HEK293 (cell line): ENCODE data around the gene REST.
A peak's percentile ranks its signal among the peaks of the same experiment; 100 is the strongest.

Source experiments
- CTCF ChIA-PET: fragments of 350-600 bp; formaldehyde crosslinking; extraction: SDS; loops from one replicate; lab custom pipeline; 2021; ENCODE audit warnings: antibody characterized with exemption; lab: Yijun Ruan, JAX
- POLR2A ChIA-PET: fragments of 300-600 bp; formaldehyde crosslinking; extraction: SDS; loops from one replicate; lab custom pipeline; 2020; ENCODE audit warnings: antibody characterized with exemption, inconsistent platforms; lab: Yijun Ruan, JAX
- H3K27ac ChIP-seq: fragments of 200-500 bp; sonication (Bioruptor generic); 2 replicates; pipeline ENCODE4 v1.5.1; 2014; ENCODE audit warnings: low read depth, low read length, control low read depth, inconsistent platforms; ENCODE audit errors: extremely low read depth
- H3K36me3 ChIP-seq, 2 experiments: fragments of 200-500 bp in 1 of 2; sonication (Bioruptor generic) in 1 of 2; 1 replicate in 1 of 2; 2 replicates in 1 of 2; pipeline ENCODE4 v1.5.1; 2014 to 2017; ENCODE audit warnings: inconsistent platforms in 2 of 2, low read length in 2 of 2; ENCODE audit not compliant: control insufficient read depth in 2 of 2, insufficient read depth in 1 of 2
- H3K4me1 ChIP-seq: fragments of 200-500 bp; sonication (Bioruptor generic); 2 replicates; pipeline ENCODE4 v1.5.1; 2014; ENCODE audit warnings: mild to moderate bottlenecking, low read length, inconsistent platforms; ENCODE audit not compliant: control insufficient read depth, insufficient read depth
- H3K4me3 ChIP-seq: 2 replicates; pipeline ENCODE4 v1.5.1; 2011; ENCODE audit warnings: low read depth, mild to moderate bottlenecking, control low read depth, low read length, moderate library complexity
- H3K9me3 ChIP-seq: fragments of 200-500 bp; sonication (Bioruptor generic); 2 replicates; pipeline ENCODE4 v1.5.1; 2014; ENCODE audit warnings: low read depth, low read length, inconsistent platforms; ENCODE audit not compliant: control insufficient read depth, insufficient read depth
- BCL6B ChIP-seq: fragments of 450-650 bp; formaldehyde crosslinking; IDR thresholded peaks from 2 replicates; pipeline ENCODE4 v1.5.1; 2017; ENCODE audit warnings: missing biosample characterization, missing genetic modification characterization
- EGR2 ChIP-seq: fragments of 450-650 bp; formaldehyde crosslinking; IDR thresholded peaks from 2 replicates; pipeline ENCODE4 v1.5.1; 2016; ENCODE audit warnings: low read depth, missing biosample characterization, missing genetic modification characterization
- GLIS2 ChIP-seq: fragments of 450-650 bp; formaldehyde crosslinking; IDR thresholded peaks from 2 replicates; pipeline ENCODE4 v1.5.1; 2016; ENCODE audit warnings: missing biosample characterization, missing genetic modification characterization
- KLF10 ChIP-seq: fragments of 450-650 bp; IDR thresholded peaks from 2 replicates; pipeline ENCODE4 v1.5.1; 2018; ENCODE audit warnings: missing biosample characterization, mild to moderate bottlenecking, missing genetic modification characterization
- KLF16 ChIP-seq: fragments of 450-650 bp; formaldehyde crosslinking; IDR thresholded peaks from 2 replicates; pipeline ENCODE4 v1.5.1; 2017; ENCODE audit warnings: missing biosample characterization, missing genetic modification characterization
- PRDM10 ChIP-seq: fragments of 450-650 bp; formaldehyde crosslinking; IDR thresholded peaks from 2 replicates; pipeline ENCODE4 v1.5.1; 2016; ENCODE audit warnings: missing biosample characterization, missing genetic modification characterization
- SCRT2 ChIP-seq: fragments of 450-650 bp; formaldehyde crosslinking; IDR thresholded peaks from 2 replicates; pipeline ENCODE4 v1.5.1; 2016; ENCODE audit warnings: missing biosample characterization, missing genetic modification characterization
- ZBTB20 ChIP-seq: fragments of 450-650 bp; formaldehyde crosslinking; IDR thresholded peaks from 2 replicates; pipeline ENCODE4 v1.5.1; 2016; ENCODE audit warnings: missing biosample characterization, missing genetic modification characterization
- ZBTB21 ChIP-seq: fragments of 450-650 bp; formaldehyde crosslinking; IDR thresholded peaks from 2 replicates; pipeline ENCODE4 v1.5.1; 2017; ENCODE audit warnings: missing biosample characterization, missing genetic modification characterization
- ZBTB8A ChIP-seq: fragments of 450-650 bp; formaldehyde crosslinking; IDR thresholded peaks from 2 replicates; pipeline ENCODE4 v1.5.1; 2016; ENCODE audit warnings: missing biosample characterization, missing genetic modification characterization
- ZEB2 ChIP-seq: fragments of 450-650 bp; formaldehyde crosslinking; IDR thresholded peaks from 2 replicates; pipeline ENCODE4 v1.5.1; 2016; ENCODE audit warnings: missing biosample characterization, missing genetic modification characterization
- ZNF24 ChIP-seq: fragments of 450-650 bp; formaldehyde crosslinking; IDR thresholded peaks from 2 replicates; pipeline ENCODE4 v1.5.1; 2016; ENCODE audit warnings: missing biosample characterization, missing genetic modification characterization
- ZNF341 ChIP-seq: fragments of 450-650 bp; formaldehyde crosslinking; IDR thresholded peaks from 2 replicates; pipeline ENCODE4; 2016; ENCODE audit warnings: low read depth, missing biosample characterization, missing genetic modification characterization
- ZNF600 ChIP-seq: fragments of 450-650 bp; formaldehyde crosslinking; IDR thresholded peaks from 2 replicates; pipeline ENCODE4 v1.5.1; 2016; ENCODE audit warnings: missing biosample characterization, missing genetic modification characterization
- ZSCAN30 ChIP-seq: fragments of 450-650 bp; IDR thresholded peaks from 2 replicates; pipeline ENCODE4 v1.5.1; 2018; ENCODE audit warnings: missing biosample characterization, mild to moderate bottlenecking, missing genetic modification characterization, moderate library complexity
- ZSCAN4 ChIP-seq: fragments of 450-650 bp; formaldehyde crosslinking; IDR thresholded peaks from 2 replicates; pipeline ENCODE4 v1.5.1; 2017; ENCODE audit warnings: missing biosample characterization, missing genetic modification characterization
- TF ChIP-seq, protein P1 (sequence below): fragments of 450-650 bp; formaldehyde crosslinking; IDR thresholded peaks from 2 replicates; pipeline ENCODE4 v1.5.1; 2016; ENCODE audit warnings: missing biosample characterization, missing genetic modification characterization
- TF ChIP-seq, protein P2 (sequence below): fragments of 450-650 bp; formaldehyde crosslinking; IDR thresholded peaks from 2 replicates; pipeline ENCODE4 v1.5.1; 2016; ENCODE audit warnings: missing biosample characterization, missing genetic modification characterization

The REST gene

DNA sequence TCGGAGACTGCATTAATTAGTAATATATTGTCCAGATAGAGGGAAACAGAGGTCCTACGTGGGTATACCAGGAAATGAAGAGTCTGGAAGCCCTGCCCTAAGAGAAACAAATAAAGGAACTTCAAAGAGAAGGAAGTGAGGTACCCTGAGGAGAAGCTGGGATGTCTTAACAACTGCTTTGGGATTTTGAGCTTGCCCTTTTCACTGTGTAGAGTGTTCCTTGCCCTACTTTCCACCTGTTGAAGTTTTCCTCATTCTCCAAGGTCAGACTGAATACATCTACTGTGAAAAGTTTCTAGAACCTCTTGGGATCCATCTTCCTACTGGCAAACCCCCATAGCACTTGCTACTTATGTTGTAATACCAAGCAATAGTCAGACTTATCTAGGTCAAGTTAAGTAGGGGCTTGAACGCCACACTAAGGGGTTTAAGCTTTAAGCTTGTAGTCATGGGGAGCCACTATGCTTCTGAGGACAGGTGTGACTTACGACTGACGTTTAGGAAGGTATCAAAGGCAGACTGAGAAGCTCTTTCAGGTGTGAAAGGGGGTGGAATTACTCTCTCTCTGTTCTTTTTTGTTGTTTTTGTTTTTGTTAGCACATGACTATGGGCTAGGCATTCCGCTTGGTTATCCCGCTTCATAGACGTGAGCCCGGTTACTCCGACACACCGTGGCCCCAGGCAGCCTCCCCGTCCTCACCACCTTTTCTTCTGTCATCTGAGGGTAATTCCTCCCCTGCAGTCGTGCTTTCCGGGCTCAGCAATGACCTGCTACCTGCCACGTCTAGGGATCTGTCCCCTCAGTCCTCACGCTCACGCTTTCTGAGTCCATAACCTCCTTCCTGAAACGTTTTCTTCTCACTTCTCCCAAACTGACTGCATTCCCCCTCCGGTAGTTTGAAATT lies 959 bp upstream of the REST start:
- Histone ChIP-seq H3K9me3 (no peaks in the 10 kb centered on the region), H3K36me3 (peaks cover 0 to 8% of the 10 kb centered on the region in 2 experiments; a peak in 1 of 3 replicates), H3K27ac (no peak overlapping the region), H3K4me1 (no peaks in the 10 kb centered on the region), H3K4me3 (no peak overlapping the region)
- CTCF ChIA-PET, result interaction anchor here (0.7 kb wide), 1 partner anchor 1041 kb away, joined by 3 read pairs; no protein-coding TSS in a partner anchor
- TF ChIP-seq SCRT2 (tag by site-specific recombination) (peak; percentile 61), ZNF600 (peak; percentile 71), ZBTB21 (tag by site-specific recombination) (no peak)
- POLR2A ChIA-PET, result interaction anchor here (1.2 to 1.9 kb wide), 4 partner anchors 70 to 438 kb away, joined by 4 to 9 read pairs (median 5); partner anchors contain the start of genes NOA1 and POLR2B

DNA sequence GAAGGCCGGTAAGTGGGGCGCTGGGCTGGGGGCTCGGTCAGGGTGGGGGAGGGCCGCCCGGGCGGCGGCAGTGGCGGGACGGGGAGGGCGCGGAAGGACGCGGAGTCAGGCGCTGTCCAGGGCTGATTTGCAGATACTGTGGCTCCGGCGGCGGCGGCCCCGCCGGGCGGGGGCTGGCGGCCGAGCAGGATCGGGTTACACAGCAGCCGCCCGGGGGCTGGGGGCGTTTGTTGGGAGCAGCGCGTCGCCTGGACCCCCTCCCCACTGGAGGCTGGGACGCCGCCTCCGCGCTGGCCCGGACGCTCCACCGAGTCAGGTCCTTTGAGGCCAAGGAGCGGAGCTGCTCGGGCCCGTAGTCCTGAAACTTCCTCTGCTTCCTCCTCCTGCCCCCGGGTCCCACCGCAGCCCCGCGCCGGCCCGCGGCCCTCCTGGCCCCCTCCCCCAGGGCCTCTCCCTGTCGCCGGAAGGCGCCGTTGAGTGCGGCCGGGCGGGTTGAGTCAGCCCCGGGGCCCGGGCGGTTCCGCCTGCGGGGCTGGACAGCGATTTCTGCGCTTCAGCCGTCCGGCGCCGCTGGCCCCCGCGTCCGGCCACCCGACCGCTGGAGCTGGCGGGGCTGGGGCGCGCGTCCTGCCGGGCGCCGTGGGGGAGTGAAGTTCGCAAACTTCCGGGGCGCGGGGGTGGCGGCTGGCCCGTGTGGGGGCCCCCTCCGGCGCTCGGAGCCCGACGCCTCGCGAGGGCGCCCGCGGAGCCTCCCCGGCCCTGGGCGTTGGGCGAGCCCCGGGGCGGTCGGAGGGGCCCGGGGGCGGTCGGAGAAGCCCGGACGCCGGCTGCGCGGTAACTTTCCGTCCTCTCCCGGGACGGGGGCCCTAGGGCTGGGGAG lies 746 bp downstream of the REST start:
- H3K4me3 ChIP-seq, result peak overlapping the region; percentile 72
- peaks cover 0 to 8% of the 10 kb centered on the region in 2 experiments; a peak in 1 of 3 replicates for H3K36me3 ChIP-seq
- ChIA-PET POLR2A (interaction anchor here (1.1 to 1.9 kb wide), 6 partner anchors 69 to 521 kb away, joined by 3 to 9 read pairs (median 4); partner anchors contain the start of genes AASDH, NOA1 and POLR2B), CTCF (interaction anchor here (1.2 kb wide), 1 partner anchor 69 kb away, joined by 4 read pairs; the partner anchor contains the start of gene NOA1)
- H3K4me1 ChIP-seq, result no peaks in the 10 kb centered on the region
- peak overlapping the region; percentile 73 for H3K27ac ChIP-seq
- no peaks in the 10 kb centered on the region for H3K9me3 ChIP-seq
- TF ChIP-seq PRDM10 (tag by site-specific recombination) (no peak), BCL6B (no peak), ZSCAN4 (tag by site-specific recombination) (no peak), ZNF24 (tag by site-specific recombination) (no peak), ZSCAN30 (peak; percentile 72; the same call in 1 of the 2 replicates), ZEB2 (tag by site-specific recombination) (0 out of 2 replicates have a peak, but pooled peaks have one; percentile 29), ZNF341 (tag by site-specific recombination) (peak; percentile 26; the same call in 1 of the 2 replicates), ZBTB20 (tag by site-specific recombination) (peak; percentile 24; the same call in 1 of the 2 replicates), KLF10 (tag by site-specific recombination) (0 out of 2 replicates have a peak, but pooled peaks have one; percentile 38), ZBTB8A (tag by site-specific recombination) (peak; percentile 14; the same call in 1 of the 2 replicates), KLF16 (tag by site-specific recombination) (0 out of 2 replicates have a peak, but pooled peaks have one; percentile 17), GLIS2 (tag by site-specific recombination) (peak; percentile 67), ZNF600 (0 out of 2 replicates have a peak, but pooled peaks have one; percentile 21), EGR2 (tag by site-specific recombination) (peak; percentile 48; the same call in 1 of the 2 replicates)
- TF ChIP-seq, protein P1, sequence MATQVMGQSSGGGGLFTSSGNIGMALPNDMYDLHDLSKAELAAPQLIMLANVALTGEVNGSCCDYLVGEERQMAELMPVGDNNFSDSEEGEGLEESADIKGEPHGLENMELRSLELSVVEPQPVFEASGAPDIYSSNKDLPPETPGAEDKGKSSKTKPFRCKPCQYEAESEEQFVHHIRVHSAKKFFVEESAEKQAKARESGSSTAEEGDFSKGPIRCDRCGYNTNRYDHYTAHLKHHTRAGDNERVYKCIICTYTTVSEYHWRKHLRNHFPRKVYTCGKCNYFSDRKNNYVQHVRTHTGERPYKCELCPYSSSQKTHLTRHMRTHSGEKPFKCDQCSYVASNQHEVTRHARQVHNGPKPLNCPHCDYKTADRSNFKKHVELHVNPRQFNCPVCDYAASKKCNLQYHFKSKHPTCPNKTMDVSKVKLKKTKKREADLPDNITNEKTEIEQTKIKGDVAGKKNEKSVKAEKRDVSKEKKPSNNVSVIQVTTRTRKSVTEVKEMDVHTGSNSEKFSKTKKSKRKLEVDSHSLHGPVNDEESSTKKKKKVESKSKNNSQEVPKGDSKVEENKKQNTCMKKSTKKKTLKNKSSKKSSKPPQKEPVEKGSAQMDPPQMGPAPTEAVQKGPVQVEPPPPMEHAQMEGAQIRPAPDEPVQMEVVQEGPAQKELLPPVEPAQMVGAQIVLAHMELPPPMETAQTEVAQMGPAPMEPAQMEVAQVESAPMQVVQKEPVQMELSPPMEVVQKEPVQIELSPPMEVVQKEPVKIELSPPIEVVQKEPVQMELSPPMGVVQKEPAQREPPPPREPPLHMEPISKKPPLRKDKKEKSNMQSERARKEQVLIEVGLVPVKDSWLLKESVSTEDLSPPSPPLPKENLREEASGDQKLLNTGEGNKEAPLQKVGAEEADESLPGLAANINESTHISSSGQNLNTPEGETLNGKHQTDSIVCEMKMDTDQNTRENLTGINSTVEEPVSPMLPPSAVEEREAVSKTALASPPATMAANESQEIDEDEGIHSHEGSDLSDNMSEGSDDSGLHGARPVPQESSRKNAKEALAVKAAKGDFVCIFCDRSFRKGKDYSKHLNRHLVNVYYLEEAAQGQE (tag by site-specific recombination), result peak; percentile 92
- TF ChIP-seq, protein P2, sequence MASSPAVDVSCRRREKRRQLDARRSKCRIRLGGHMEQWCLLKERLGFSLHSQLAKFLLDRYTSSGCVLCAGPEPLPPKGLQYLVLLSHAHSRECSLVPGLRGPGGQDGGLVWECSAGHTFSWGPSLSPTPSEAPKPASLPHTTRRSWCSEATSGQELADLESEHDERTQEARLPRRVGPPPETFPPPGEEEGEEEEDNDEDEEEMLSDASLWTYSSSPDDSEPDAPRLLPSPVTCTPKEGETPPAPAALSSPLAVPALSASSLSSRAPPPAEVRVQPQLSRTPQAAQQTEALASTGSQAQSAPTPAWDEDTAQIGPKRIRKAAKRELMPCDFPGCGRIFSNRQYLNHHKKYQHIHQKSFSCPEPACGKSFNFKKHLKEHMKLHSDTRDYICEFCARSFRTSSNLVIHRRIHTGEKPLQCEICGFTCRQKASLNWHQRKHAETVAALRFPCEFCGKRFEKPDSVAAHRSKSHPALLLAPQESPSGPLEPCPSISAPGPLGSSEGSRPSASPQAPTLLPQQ (tag by site-specific recombination), result peak; percentile 82
